ENCODE measurements around the gene OSBPL3. TPM values are rescaled to one million over a fixed set of nuclear protein-coding genes. Genes with fewer than 3 reads are reported as not detected.

OSBPL3 gene
- total RNA-seq, 2 donors from 2014 or later: 3.1 to 8.2 TPM

GRCh38 chr7:24870766-24871165 lies 109.2 kb downstream of the OSBPL3 start:
- Histone ChIP-seq H3K36me3 (replicated peaks in 1 of 2; ENCODE audit: insufficient read depth in 1 of 2, low read depth in 2 of 2) (no peaks in the 10 kb centered on the region), H3K9me3 (no peaks in the 10 kb centered on the region), H3K27me3 (no peaks in the 10 kb centered on the region), H3K4me3 (no peak overlapping the region), H3K4me1 (no peaks in the 10 kb centered on the region), H3K27ac (no peak overlapping the region)
- DNase-seq (no peak), ATAC-seq (no peak)
- intact Hi-C loops (cut with DNase I): no loop called here
- WGBS, 2 donors: 80 to 92% methylated on average over 6 of the region's 6 CpGs
- TF ChIP-seq POLR2A (IDR thresholded peaks at IDR 0.05): no peak
- TF ChIP-seq CTCF (IDR thresholded peaks at IDR 0.05): no peak

DNA sequence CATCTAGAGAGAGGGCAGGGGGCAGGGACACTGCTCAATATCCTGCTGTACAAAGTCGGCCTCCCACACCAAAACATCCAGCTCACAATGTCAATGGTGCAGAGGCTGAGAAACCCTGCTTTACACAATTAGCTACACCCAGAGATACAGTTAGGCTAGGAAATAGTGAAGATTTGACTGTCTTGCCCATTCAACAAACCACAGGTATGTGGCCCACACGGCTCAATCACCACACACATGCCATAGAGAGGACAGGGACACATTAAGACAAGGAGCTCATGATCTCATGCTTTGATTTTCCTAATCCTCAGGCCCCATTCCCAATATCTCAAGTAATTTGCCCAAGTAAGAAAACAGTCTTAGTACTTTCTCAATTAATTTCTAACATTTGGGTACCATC lies 110.4 kb downstream of the OSBPL3 start:
- intact Hi-C loops (cut with DNase I): no loop called here

GRCh38 chr7:24868741-24869140 lies 111.2 kb downstream of the OSBPL3 start:
- Histone ChIP-seq H3K9me3 (no peaks in the 10 kb centered on the region), H3K27me3 (no peaks in the 10 kb centered on the region), H3K36me3 (replicated peaks in 1 of 2; ENCODE audit: insufficient read depth in 1 of 2, low read depth in 2 of 2) (no peaks in the 10 kb centered on the region), H3K4me1 (no peaks in the 10 kb centered on the region), H3K4me3 (no peak overlapping the region), H3K27ac (no peak overlapping the region)
- no peak for TF ChIP-seq POLR2A (IDR thresholded peaks at IDR 0.05)
- TF ChIP-seq CTCF (IDR thresholded peaks at IDR 0.05): no peak
- ATAC-seq: no peak
- no peak for DNase-seq
- WGBS, 2 donors: 56 to 67% methylated on average over 4 of the region's 4 CpGs
- intact Hi-C loops (cut with DNase I): no loop called here

More for the DNA sequence above, 110.4 kb downstream of the OSBPL3 start:
- Histone ChIP-seq H3K4me3 (no peak overlapping the region), H3K27me3 (no peaks in the 10 kb centered on the region), H3K9me3 (no peaks in the 10 kb centered on the region), H3K27ac (no peak overlapping the region), H3K4me1 (no peaks in the 10 kb centered on the region), H3K36me3 (replicated peaks in 1 of 2; ENCODE audit: insufficient read depth in 1 of 2, low read depth in 2 of 2) (no peaks in the 10 kb centered on the region)
- no peak for ATAC-seq
- no peak for TF ChIP-seq CTCF (IDR thresholded peaks at IDR 0.05)
- TF ChIP-seq POLR2A (IDR thresholded peaks at IDR 0.05): no peak
- DNase-seq: no peak
- WGBS, 2 donors: 92 to 94% methylated on average over 2 of the region's 2 CpGs

DNA sequence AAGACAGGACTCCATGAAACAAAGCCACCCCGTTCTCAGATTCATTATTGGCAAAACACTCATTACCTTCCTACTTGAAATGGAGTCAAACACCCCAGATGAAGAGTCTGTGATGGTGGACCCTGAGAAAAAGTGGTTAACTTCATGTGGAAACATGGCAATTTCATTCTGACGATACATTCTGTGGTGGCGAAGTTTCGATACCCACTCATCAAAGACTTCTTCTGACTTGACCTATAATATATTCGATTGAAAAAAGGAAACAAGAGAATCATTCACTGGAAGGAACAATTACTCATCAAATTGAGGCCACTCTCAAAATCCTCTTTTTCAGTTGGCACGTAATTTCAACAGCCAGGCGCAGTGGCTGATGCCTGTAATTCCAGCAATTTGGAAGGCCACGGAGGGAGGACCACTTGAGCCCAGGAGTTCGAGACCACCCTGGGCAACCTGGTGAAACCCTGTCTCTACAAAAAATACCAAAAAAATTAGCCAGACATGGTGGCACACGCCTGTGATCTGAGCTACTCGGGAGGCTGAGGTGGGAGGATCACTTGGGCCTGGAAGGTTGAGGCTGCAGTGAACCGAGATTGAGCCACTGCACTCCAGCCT lies 113.9 kb downstream of the OSBPL3 start:
- intact Hi-C loops (cut with DNase I): no loop called here
- WGBS, 2 donors: 90 to 92% methylated on average over 12 of the region's 12 CpGs
- no peak overlapping the region for H3K4me3 ChIP-seq
- H3K27me3 ChIP-seq: no peaks in the 10 kb centered on the region
- no peak for TF ChIP-seq POLR2A (IDR thresholded peaks at IDR 0.05)
- no peak for TF ChIP-seq CTCF (IDR thresholded peaks at IDR 0.05)
- no peaks in the 10 kb centered on the region for H3K9me3 ChIP-seq
- H3K27ac ChIP-seq: no peak overlapping the region
- H3K36me3 ChIP-seq (replicated peaks in 1 of 2; ENCODE audit: insufficient read depth in 1 of 2, low read depth in 2 of 2): no peaks in the 10 kb centered on the region
- no peak for ATAC-seq
- H3K4me1 ChIP-seq: no peaks in the 10 kb centered on the region
- no peak for DNase-seq

DNA sequence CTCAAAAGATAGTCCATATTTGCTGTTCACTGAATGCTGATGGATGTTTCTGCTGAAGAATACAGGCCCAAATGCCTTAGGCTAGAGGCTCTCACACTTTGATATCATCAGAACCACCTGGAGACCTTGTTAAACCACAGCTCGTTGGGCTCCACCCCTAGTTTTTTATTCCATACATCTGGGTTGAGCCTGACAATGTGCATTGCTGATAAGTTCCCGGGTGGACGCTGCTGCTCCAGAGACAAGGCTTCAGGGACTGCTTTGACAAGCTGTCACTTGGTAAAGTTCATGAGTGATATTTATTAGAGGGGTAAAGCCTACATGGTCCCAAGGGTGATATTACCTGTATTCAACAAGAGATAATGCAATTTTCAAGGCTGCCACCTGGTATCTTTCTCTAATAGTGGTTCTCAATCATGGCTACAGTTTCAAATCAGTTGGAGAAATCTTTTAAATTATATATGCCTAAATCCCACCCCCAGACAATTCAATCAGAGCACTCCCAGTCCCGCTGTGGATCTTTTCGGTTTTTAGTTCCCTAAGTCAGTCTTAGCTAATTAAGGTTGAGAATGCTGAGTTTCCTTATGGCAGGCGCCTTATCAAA lies 115.7 kb downstream of the OSBPL3 start:
- 90 to 93% methylated on average over 6 of the region's 6 CpGs for WGBS, 2 donors
- no peak for DNase-seq
- no peaks in the 10 kb centered on the region for H3K27me3 ChIP-seq

More for the DNA sequence above, 115.7 kb downstream of the OSBPL3 start:
- Histone ChIP-seq H3K36me3 (replicated peaks in 1 of 2; ENCODE audit: insufficient read depth in 1 of 2, low read depth in 2 of 2) (no peaks in the 10 kb centered on the region), H3K27ac (no peak overlapping the region), H3K4me1 (no peaks in the 10 kb centered on the region), H3K9me3 (no peaks in the 10 kb centered on the region), H3K4me3 (no peak overlapping the region)
- no peak for ATAC-seq
- TF ChIP-seq POLR2A (IDR thresholded peaks at IDR 0.05): no peak
- no peak for TF ChIP-seq CTCF (IDR thresholded peaks at IDR 0.05)
- intact Hi-C loops (cut with DNase I): no loop called here

Measured in body of pancreas (tissue), 4 donors.